ENCODE data around the gene KSR1. TPM values are rescaled to one million over a fixed set of nuclear protein-coding genes. Genes with fewer than 3 reads are reported as not detected.

The KSR1 gene
- total and polyA plus RNA-seq, 9 of the 15 experiments (the other 6 are each of a cell fraction or from before 2014, with no cell fraction given) = 1.4 to 51.7 (median 18.4) TPM

DNA sequence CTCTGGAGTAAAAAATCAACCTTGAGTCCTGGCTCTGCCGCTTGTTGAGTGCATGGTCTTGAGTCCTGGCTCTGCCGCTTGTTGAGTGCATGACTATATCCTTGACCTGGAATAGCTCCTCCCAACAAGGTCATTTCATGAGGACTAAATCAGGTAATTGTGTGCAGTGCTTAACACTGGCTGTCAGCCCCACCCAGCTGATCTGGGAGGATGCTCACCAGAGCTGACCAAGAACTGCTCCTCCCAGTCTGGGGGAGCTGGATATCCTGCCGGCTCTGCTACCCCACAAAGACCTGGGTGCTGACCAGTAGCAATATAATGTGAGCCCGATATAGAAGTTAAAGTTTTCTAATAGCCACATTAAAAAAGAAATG is 154.0 kb downstream of the KSR1 start:
- DNase-seq (ENCODE audit: extremely low read depth in 1 of 4, low spot score in 3 of 4) = no peak
- no peaks in the 10 kb centered on the region for H3K79me2 ChIP-seq (ENCODE audit: control insufficient read depth, insufficient read depth, low read length)
- no peaks in the 10 kb centered on the region for H3K27me3 ChIP-seq (ENCODE audit: control insufficient read depth in 2 of 2, insufficient read depth in 2 of 2, low read length in 2 of 2)
- ChIA-PET POLR2A (interaction anchor here (1.2 kb wide), 1 partner anchor 16 kb away, joined by 5 read pairs; no protein-coding TSS in a partner anchor), CTCF (ENCODE audit: low intra/inter-chr PET ratio) (no interaction called here)
- FAIRE-seq = no peak
- in situ Hi-C loops (cut with MboI) = no loop called here
- TF ChIP-seq CXXC5 (CRISPR knock-in tag; IDR thresholded peaks at IDR 0.05) (no peak), CEBPG (CRISPR knock-in tag; IDR thresholded peaks at IDR 0.05) (no peak), CEBPG (tag; conservative IDR thresholded peaks at IDR 0.05 in 1 of 2, IDR thresholded peaks at IDR 0.05 in 1 of 2) (no peak), ZSCAN29 (IDR thresholded peaks at IDR 0.05) (no peak)
- no peaks in the 10 kb centered on the region for H4K20me1 ChIP-seq (replicated peaks; ENCODE audit: control insufficient read depth, insufficient read depth, low read length)
- peaks cover 90% of the 10 kb centered on the region; the same call in 2 of the 3 replicates for H3K36me3 ChIP-seq (ENCODE audit: control insufficient read depth, insufficient read depth, low read length)
- no peak overlapping the region for H3K27ac ChIP-seq (ENCODE audit: extremely low read depth, low read depth, low read length)
- H2AFZ ChIP-seq (ENCODE audit: low read depth, low read length) = no peak overlapping the region
- intact Hi-C loops (cut with micrococcal nuclease) = no loop called here
- H3K4me2 ChIP-seq (ENCODE audit: insufficient read depth, low read length) = no peak overlapping the region
- BruUV-seq (replicated peaks) = no TSS peak
- no peaks in the 10 kb centered on the region for H3K9me1 ChIP-seq (ENCODE audit: control insufficient read depth, insufficient read depth, low read length)
- H3K4me3 ChIP-seq = no peak overlapping the region
- no peak for ATAC-seq
- peak overlapping the region in 1 of 2 experiments; percentile 65; a peak in 1 of 4 replicates for H3K9ac ChIP-seq (ENCODE audit: insufficient read depth in 1 of 2, low read depth in 2 of 2, low read length in 2 of 2)
- peaks cover 5 to 14% of the 10 kb centered on the region in 2 experiments; a peak in 4 of 5 replicates for H3K4me1 ChIP-seq (replicated peaks in 1 of 2; ENCODE audit: control insufficient read depth in 2 of 2, insufficient read depth in 2 of 2, low read length in 2 of 2)
- H3K9me3 ChIP-seq (replicated peaks; ENCODE audit: control insufficient read depth, insufficient read depth, low read depth, low read length) = no peaks in the 10 kb centered on the region
- 79% methylated on average over 4 of the region's 4 CpGs for WGBS (ENCODE audit: insufficient coverage, low coverage, missing lambda C conversion rate)

DNA sequence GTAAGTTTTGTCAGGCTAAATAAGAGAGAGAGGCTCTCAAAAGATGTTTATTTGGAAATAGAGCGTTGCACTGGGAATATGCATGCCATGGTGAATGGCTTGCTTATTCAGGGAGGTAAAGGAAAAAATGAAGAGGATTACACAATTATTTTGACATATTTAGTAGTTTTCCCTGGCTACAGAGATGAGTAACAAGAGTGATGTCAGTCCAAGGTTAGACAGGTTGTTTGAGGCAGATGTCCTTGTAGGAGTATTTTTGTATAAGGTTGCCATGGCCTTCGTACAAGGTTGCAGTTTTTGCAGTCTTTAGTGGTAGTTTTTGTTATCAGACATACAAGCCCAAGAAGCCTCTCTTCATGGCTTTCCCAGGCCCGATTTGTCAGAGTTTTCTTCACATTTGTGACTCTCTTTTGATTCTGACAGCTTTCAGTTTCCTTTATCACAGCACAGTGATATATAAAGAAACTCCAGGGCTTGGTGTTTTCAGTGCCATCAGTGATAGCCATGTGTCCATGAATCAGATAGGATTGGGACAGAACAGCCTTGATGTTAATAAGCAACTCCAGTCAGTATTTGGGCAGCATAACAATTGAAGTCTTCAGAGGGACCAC is 156.0 kb downstream of the KSR1 start:
- Histone ChIP-seq H4K20me1 (replicated peaks; ENCODE audit: control insufficient read depth, insufficient read depth, low read length) (no peaks in the 10 kb centered on the region), H3K4me3 (no peak overlapping the region), H3K4me2 (ENCODE audit: insufficient read depth, low read length) (no peak overlapping the region), H3K9me3 (replicated peaks; ENCODE audit: control insufficient read depth, insufficient read depth, low read depth, low read length) (no peaks in the 10 kb centered on the region), H3K27ac (ENCODE audit: extremely low read depth, low read depth, low read length) (no peak overlapping the region), H3K27me3 (ENCODE audit: control insufficient read depth in 2 of 2, insufficient read depth in 2 of 2, low read length in 2 of 2) (no peaks in the 10 kb centered on the region), H2AFZ (ENCODE audit: low read depth, low read length) (no peak overlapping the region), H3K36me3 (ENCODE audit: control insufficient read depth, insufficient read depth, low read length) (peaks cover 89% of the 10 kb centered on the region; the same call in 2 of the 3 replicates), H3K79me2 (ENCODE audit: control insufficient read depth, insufficient read depth, low read length) (no peaks in the 10 kb centered on the region), H3K4me1 (replicated peaks in 1 of 2; ENCODE audit: control insufficient read depth in 2 of 2, insufficient read depth in 2 of 2, low read length in 2 of 2) (peaks cover 7 to 11% of the 10 kb centered on the region in 2 experiments; a peak in 4 of 5 replicates), H3K9ac (ENCODE audit: insufficient read depth in 1 of 2, low read depth in 2 of 2, low read length in 2 of 2) (no peak overlapping the region), H3K9me1 (ENCODE audit: control insufficient read depth, insufficient read depth, low read length) (no peaks in the 10 kb centered on the region)
- DNase-seq (ENCODE audit: extremely low read depth in 1 of 4, low spot score in 3 of 4) = no peak
- no peak for ATAC-seq
- intact Hi-C loops (cut with micrococcal nuclease) (no loop called here), in situ Hi-C loops (cut with MboI) (no loop called here)
- ChIA-PET CTCF (ENCODE audit: low intra/inter-chr PET ratio) (no interaction called here), POLR2A (no interaction called here)
- no peak for FAIRE-seq
- whole genome bisulfite sequencing (ENCODE audit: insufficient coverage, low coverage, missing lambda C conversion rate) = 83% methylated on average over 3 of the region's 3 CpGs
- BruUV-seq (replicated peaks) = no TSS peak
- TF ChIP-seq, protein P1, sequence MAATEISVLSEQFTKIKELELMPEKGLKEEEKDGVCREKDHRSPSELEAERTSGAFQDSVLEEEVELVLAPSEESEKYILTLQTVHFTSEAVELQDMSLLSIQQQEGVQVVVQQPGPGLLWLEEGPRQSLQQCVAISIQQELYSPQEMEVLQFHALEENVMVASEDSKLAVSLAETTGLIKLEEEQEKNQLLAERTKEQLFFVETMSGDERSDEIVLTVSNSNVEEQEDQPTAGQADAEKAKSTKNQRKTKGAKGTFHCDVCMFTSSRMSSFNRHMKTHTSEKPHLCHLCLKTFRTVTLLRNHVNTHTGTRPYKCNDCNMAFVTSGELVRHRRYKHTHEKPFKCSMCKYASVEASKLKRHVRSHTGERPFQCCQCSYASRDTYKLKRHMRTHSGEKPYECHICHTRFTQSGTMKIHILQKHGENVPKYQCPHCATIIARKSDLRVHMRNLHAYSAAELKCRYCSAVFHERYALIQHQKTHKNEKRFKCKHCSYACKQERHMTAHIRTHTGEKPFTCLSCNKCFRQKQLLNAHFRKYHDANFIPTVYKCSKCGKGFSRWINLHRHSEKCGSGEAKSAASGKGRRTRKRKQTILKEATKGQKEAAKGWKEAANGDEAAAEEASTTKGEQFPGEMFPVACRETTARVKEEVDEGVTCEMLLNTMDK (IDR thresholded peaks at IDR 0.05; ENCODE audit: borderline replicate concordance, insufficient read depth, low read depth, low read length, poor library complexity, severe bottlenecking) = no peak
- TF ChIP-seq C11orf30 (IDR thresholded peaks at IDR 0.05; ENCODE audit: low read depth) = no peak
- no peak for TF ChIP-seq POLR3A (IDR thresholded peaks at IDR 0.05; ENCODE audit: borderline replicate concordance, extremely low read depth, insufficient read depth, insufficient read length)
- no peak for TF ChIP-seq BMI1 (IDR thresholded peaks at IDR 0.05; ENCODE audit: low read length)
- TF ChIP-seq, protein P2, sequence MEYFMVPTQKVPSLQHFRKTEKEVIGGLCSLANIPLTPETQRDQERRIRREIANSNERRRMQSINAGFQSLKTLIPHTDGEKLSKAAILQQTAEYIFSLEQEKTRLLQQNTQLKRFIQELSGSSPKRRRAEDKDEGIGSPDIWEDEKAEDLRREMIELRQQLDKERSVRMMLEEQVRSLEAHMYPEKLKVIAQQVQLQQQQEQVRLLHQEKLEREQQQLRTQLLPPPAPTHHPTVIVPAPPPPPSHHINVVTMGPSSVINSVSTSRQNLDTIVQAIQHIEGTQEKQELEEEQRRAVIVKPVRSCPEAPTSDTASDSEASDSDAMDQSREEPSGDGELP (CRISPR knock-in tag; IDR thresholded peaks at IDR 0.05; ENCODE audit: borderline replicate concordance) = no peak
